Measurements from ENCODE around the gene TRIM54.

Gene TRIM54, protein sequence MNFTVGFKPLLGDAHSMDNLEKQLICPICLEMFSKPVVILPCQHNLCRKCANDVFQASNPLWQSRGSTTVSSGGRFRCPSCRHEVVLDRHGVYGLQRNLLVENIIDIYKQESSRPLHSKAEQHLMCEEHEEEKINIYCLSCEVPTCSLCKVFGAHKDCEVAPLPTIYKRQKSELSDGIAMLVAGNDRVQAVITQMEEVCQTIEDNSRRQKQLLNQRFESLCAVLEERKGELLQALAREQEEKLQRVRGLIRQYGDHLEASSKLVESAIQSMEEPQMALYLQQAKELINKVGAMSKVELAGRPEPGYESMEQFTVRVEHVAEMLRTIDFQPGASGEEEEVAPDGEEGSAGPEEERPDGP
- 0.22 to 0.41 reads per million in 2 donors for total RNA-seq

DNA sequence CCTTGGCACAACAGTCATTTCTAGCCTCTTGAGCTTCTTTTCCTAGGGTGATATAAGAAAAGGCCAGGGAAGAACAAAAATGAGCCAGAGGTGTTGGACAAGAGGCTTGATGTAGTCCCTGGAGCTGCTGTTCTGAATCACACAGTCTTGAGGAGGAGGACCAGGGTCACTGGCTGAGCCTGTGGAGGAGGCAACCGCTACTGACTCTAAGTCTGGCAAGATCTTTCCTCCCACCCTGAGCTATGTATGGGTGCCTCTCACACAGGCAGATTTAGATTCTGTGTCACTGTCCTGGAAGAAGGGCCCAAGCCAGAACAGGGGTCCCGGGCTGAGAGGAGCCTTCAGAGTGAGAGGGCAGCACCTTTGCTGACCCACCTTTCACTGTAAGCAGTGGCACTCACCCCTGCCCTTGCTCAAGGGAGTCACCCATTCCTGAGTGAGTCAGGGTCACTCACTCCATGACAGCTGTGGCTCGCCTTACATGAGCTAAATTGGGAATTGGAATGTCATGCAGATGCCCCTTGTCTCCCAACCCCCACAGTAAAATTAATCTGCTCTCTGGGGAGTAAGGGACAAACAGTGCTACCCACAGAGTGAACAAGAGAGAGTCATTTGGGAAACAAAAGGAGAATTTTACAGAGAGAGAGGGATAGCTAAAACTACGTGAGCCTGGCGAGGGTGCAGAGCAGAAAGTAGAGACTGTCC is at the start of gene TRIM54:
Gene TRIM54 (plus strand): TSS at position 575 of the 705 bp plus-strand sequence. CDS start 303 bp downstream, outside the sequence.
- no peak for DNase-seq

DNA sequence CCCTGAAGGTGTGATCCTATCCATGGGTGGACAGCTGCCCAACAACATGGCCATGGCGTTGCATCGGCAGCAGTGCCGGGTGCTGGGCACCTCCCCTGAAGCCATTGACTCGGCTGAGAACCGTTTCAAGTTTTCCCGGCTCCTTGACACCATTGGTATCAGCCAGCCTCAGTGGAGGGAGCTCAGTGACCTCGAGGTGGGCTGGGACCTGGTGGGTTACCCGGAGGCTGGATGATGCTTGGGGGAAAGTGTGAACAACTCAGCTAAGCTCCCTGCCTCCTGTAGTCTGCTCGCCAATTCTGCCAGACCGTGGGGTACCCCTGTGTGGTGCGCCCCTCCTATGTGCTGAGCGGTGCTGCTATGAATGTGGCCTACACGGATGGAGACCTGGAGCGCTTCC is 48.9 kb upstream of the TRIM54 start:
- DNase-seq, result no peak

DNA sequence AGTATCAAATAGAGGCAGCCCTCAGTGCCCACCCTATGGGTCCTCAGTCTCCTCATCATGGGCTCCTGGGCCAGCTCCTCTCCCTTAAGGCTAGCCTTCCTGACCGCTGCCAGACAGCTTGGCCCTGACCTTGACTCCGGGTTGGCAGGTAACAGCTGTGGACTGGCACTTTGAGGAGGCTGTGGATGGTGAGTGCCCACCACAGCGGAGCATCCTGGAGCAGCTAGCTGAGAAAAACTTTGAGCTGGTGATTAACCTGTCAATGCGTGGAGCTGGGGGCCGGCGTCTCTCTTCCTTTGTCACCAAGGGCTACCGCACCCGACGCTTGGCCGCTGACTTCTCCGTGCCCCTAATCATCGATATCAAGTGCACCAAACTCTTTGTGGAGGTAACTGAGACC is 46.1 kb upstream of the TRIM54 start:
- DNase-seq, result no peak

DNA sequence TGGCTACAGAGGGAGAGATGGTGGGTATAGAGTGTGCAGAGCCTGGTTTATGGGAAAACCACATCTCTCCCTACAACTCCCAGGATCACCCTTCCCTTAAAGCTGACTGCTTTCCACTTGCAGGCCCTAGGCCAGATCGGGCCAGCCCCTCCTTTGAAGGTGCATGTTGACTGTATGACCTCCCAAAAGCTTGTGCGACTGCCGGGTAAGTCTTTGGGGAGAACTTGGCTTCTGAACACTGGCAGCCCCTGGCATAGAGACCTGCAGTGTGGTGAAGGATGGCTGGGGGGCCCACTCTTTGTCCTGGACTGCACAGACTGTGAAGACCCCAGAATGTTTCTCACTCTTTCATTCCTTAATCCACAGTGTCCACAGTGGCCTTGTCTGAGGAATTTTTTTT is 45.6 kb upstream of the TRIM54 start:
- DNase-seq, result no peak

DNA sequence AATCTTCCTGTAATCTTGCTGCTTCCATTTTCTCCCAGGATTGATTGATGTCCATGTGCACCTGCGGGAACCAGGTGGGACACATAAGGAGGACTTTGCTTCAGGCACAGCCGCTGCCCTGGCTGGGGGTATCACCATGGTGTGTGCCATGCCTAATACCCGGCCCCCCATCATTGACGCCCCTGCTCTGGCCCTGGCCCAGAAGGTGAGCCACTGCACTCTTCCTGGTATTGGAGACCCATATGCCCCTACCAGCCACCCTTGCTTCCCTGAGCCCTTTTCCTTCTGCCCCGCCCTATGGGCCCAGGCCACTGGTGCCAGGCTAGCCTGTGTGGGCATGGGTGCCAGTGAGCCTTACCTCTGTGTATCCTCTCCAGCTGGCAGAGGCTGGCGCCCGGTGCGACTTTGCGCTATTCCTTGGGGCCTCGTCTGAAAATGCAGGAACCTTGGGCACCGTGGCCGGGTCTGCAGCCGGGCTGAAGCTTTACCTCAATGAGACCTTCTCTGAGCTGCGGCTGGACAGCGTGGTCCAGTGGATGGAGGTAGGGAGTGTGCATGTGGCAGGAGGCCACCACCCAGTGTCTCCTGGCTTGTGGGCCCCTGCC is 44.8 kb upstream of the TRIM54 start:
- DNase-seq, result no peak

DNA sequence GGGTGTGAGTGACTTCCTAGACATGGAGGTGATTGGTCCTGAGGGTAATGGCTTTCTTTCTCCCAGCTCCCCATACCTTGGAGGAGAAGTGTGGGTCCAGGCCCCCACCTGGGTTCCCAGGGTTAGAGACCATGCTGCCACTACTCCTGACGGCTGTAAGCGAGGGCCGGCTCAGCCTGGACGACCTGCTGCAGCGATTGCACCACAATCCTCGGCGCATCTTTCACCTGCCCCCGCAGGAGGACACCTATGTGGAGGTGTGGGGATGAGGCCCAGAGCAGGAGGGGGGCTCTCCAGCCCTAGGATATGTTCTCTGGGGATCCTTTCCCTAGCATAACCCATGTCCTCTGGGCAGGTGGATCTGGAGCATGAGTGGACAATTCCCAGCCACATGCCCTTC is 43.3 kb upstream of the TRIM54 start:
- no peak for DNase-seq

DNA sequence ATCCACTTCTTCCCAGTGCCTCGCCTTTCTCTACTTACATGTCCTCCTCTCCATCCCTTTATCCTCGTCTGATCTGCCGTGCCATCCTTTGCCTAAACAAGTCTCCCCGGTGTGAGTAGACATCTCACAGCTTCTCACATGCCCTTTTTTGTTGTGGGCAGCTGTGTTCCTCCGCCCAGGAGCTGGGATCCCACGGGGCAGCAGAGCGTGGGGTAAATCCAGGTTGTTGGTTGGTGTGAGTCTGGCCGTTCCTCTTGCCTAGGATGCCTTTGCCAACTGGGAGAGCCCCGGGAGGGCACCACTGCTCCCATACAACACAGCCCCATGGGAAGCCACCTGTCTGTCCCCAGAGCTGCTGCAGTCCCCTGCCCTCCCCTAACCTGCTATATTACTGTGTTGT is 41.8 kb upstream of the TRIM54 start:
- DNase-seq, result no peak

DNA sequence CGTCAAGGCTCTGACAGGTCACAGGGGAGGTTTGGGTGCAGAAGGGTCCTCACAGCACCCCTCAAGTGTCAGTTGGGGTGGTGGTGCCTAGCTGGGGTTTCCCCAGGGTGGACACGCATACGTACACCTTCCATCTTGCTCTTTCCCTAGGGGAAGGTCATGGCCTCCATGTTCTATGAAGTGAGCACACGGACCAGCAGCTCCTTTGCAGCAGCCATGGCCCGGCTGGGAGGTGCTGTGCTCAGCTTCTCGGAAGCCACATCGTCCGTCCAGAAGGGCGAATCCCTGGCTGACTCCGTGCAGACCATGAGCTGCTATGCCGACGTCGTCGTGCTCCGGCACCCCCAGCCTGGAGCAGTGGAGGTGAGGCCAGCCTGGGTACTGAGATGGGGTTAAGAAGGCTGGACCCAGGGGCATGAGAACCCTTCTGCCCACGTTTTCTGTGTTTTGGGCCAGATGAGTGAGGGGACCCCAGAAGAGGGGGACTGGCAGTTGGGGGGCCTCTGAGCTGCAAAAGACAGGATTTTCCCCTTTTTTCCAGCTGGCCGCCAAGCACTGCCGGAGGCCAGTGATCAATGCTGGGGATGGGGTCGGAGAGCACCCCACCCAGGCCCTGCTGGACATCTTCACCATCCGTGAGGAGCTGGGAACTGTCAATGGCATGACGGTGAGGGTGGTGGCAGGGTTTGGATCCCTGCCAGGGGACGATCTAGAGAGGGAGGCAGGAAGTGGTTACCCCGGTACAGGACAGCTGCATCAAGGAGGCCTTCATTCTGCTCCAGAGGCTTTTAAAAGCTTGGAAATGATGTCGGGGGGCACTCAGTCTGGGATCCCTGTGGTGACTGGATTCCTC is 40.2 kb upstream of the TRIM54 start:
- DNase-seq, result no peak

DNA sequence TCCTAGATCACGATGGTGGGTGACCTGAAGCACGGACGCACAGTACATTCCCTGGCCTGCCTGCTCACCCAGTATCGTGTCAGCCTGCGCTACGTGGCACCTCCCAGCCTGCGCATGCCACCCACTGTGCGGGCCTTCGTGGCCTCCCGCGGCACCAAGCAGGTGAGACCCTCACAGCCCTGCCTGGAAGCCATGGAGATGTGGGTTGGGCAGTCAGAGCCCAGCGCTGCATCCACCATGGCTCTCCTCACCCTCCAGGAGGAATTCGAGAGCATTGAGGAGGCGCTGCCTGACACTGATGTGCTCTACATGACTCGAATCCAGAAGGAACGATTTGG is 39.6 kb upstream of the TRIM54 start:
- DNase-seq, result no peak

DNA sequence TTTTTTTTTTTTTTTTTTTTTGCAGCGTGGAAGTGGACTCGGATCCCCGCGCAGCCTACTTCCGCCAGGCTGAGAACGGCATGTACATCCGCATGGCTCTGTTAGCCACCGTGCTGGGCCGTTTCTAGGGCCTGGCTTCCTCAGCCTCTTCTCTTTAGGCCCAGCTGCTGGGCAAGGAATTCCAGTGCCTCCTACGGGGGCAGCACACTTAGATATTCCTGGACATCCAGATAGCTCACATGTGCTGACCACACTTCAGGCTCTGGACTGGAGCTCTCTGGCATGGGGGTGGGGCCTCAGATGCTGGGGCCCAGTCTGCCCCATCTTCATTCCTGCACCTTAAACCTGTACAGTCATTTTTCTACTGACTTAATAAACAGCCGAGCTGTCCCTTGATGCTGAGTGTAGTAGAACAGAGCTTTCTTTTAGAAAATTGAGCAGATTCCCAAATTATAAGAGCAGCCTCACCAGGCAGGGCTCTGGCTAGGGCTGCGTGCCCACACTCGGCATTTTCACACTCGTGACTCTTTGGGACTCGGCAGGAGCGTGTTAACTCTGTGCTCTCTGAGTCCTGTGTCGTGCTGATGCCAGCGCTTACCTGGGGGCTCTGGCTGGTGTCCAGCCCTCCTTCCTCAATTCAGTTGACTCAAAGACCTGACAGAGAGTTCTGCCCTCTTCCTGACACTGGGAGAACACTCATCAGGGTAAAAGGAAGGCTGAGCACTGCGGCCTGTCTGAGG is 38.7 kb upstream of the TRIM54 start:
- DNase-seq, result no peak

DNA sequence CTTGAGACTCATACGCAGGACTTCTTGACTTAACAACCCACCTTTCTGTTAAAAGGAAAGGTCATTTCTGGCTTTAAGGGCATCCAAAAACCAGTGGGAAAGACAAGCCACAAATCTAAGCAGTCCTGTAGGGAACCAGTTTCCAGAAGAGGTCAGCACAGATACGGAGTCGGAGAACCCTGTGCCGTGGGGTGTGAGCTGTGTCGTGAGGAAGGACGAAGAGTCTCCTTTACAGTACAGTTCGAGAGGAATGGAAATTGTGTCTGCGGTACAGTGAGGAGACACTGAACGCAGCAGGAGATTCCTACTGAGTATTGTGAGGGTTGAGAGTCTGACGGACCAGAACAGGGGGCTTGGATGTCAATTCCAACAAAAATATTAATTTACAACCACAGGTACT is 37.1 kb upstream of the TRIM54 start:
- no peak for DNase-seq

DNA sequence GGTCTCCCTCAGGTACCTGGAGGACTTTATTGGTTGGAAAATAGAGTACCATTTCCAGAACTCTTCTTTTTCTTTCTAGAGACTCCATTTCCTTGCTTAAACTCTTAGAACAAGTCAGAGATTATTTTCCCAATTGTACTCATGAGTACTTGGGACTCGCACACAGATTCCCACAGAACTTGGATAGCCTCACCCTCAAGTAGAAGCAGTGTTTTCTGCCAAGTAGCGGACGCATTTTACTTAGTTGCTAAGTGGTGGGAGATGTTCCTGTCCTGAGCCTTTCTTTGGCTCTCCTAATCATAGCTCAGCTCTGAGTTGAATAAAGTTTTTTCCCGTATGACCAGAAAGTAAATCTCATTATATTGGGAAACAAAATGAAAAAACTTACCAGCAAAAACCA is 36.6 kb upstream of the TRIM54 start:
- no peak for DNase-seq

DNA sequence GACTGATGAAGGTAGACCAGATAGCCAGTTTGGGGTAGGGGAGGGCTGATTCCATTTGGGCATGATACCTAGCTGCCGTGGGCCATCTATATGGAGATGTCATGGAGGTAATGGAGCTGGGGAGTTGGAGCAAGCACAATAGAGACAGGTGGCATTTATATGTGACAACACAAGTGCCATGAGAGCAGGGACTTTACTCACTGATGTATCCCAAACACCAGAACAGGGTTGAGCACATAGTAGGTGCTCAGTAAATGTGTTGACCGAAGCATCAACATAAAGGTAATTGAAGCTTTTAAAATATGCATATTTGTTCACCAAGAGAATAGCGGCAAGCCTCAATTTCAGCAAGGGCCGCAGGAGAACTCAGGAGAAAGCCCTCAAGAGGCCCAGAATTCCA is 34.3 kb upstream of the TRIM54 start:
- no peak for DNase-seq

DNA sequence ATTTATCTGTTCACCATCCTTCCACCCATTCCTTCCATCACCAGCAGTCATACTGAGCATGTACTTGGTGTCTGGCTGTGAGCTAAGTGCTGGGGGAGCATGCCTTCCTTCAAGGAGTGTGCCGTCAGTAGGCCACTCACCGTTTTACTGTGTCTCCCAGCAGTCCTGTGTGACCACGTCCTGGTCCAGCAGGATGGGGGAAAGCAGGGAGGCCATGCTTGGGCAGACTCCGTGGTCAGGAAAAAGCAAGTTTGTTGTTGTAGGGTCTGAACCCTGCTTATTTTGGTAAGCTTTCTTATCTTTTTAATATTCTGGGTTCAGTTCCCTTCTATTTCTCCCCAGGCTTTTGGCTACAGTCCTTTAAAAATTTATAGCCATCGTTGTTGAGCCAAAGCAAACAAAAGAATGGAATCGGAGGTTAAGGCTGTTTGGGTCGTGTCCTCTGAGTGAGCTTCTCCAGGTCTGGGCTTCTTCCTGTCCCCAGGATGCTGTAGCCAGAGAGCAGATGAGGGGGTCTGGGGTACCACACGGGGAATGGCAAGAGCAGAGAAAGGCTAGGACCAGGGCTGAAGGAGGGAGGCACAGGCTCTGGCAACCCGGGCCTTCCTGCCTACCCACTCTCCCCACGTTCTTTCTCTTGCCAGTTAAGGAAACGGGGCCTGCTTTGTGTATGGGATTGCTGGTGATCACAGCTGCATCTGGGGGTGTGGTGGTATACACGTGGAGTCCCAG is 32.9 kb upstream of the TRIM54 start:
- DNase-seq, result no peak

DNA sequence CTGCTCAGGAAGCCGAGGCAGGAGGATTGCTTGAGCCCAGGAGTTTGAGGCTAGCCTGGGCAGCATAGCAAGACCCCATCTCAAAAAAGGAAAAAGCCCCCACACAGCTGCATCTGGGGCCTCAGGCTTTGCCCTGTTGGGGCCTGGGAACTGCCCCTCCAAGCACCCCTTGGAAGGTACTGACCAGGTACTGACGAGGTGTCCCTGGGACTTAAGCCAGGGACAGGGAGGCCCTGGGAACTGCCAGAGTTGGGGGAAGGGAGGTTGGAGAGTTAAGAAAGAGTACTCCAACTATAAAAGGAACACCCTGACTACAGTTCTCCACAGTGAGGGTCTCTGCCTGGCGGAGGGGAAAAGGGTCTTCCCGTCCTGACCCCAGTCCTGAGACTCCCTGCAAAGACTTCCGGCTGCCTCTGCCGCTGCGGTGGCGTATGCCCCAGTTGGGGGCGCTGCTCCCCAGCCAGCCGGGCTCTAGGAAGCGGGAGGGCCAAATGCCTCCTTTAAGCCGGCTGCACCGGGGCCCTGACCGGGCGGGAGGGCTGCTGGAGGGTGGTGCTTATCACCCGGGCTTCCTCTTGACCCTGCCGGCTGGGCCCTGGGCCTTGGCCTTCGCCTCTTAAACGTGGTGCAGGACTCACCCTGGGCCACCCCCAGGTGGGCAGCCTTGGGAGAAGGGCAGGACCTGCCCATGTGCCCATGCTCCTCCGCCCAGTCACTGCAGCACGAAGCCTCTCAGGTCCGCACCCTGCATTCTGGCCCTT is 32.2 kb upstream of the TRIM54 start:
- no peak for DNase-seq

DNA sequence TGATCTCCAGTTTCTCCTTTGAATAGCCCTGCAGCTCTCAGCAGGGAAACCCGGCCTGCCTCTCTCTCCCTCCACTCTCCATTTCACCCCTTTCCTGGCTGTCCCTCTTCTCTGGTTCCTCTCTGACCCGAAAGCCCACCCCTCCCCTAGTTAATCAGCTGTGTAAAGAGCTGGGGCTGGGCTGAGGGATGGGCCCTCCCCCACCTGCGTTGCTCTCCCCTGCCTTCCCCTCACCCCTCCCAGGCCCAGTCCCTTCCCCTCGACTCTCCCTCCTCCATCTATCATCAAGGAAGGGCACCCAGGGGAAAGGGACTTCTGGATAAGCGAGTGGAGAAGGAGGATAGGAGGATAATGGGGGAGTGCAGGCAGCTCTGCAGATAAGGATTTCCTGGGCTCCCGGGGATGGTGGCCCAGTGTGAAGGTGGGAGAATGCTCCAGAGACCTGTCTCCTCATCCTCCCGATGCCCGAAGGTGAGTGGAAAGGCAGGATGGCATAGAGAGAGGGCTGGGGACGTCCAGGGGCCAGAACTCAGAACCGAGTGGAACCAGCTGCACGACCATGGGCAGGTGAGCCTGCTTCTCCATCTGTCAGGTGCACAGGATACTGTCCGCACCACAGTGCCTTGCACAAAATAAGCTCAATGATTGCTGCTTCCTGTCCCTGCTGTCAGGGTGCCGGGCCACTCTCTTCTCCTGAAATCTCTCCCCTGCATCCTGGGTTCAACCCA is 31.4 kb upstream of the TRIM54 start:
- DNase-seq, result no peak

DNA sequence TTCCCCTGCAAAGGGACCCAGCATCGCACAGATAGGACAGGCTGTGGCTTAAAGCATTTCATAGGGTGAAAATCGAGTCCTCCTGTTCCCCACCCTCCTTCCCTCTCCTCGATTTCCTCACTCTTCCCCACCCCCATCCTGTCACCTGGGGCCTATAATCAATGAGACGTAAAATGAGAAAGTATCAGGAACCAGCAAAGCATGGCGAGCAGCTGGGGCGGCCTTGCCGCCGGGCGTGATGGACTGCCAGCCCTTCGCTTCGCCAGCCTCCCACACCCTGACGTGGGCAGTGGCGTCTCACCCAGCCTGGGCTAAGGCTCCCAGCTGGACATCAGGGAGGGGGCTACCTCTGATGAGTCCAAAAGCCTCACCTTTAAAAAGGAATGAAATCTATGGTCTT is 30.5 kb upstream of the TRIM54 start:
- no peak for DNase-seq

DNA sequence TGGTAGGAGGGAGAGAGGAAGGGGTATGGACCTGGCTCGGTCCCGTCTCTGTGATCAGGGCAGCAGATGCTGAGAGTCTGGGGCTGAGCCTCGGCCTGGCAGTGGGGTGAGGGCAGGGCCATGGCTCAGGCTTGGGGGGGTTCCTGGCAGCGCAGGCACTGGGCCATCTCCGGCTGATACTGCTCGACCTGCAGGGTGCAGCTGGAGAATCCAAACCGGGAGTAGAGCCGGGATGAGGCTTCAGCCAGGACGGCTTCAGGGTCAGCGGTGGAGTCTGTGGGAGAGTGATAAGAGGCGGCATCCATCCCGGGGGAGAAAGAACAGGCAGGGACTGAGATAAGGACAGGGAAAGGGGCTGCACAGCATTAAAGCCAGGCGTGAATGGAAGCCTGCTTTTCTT is 27.0 kb upstream of the TRIM54 start:
- DNase-seq, result no peak

DNA sequence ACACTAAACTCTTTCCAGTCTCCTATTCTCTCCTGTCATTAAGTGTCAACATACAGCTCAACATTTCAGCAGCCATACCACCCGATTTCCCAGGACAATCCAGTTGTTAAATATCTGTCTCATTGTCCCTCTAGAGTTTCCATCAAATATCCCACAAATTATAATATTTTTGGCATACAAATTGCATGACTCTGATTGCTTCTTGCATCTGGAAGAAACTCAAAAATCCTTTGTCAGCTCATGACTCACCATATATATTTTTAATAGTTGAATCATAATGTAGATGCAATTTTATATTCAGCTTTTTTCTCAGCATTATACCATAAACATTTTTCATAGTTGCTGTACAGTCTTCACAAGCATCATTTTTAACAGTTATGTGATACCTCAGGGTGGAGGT is 26.6 kb upstream of the TRIM54 start:
- DNase-seq, result no peak

DNA sequence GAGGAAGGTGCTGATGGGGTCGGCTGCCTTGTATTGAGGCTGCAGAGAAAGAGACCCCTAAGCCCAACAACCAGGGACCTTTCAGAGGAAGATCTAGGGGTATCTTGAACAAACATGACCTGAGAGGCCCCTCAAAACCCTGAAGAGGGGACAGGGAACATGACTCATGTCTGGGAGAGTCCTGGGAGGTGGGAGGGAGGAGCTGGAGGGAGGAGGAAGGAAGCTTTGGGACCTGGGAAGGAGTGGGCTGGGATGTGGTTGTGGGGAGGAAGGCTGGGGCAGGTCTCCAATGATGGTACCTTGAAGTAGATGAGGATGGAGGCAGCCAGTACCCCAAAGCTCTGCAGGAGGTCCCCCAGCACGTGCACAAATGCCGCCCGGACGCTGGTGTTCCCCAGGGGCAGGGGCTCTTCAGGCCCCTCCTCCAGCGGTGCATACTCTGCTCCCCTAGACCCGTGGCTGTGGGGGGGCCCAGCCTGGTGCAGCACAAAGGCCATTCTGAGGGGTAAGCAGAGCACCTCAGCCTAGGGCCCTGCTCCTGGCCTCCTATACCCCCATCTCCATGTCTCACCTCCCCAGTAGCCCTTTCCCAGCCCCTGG is 25.3 kb upstream of the TRIM54 start:
- no peak for DNase-seq
